ENCODE results near the gene DMD.

DMD gene

DNA sequence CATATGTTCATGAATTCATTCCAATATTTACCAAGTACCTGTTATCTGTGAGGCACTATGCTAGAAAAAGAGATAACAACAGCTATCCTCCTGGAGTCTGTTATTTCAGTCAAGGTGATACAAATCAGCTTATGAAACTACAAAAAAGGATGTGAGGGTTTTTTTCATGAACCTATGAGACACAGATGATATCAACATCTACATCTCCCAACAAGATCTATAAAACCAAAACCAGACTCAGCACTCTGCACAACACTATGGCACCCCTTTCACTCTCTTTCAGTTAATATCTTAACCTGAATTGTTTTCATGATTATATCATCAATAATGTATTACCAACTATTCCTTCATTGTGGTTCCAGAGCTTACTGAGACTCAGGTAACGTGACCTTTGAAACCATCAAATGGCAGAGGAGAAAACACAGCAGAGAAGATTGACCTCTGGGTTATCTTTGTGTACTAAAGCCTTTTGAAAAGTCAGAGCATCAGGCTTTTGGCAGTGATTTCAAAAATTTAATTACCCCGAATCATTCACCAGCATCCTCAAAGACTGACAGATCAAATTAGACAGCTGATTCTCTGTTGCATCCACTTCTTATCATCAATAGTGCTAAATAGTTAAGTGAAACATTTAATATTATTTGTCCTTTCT lies 1894.9 kb downstream of the DMD start:
- DNase-seq = no peak

DNA sequence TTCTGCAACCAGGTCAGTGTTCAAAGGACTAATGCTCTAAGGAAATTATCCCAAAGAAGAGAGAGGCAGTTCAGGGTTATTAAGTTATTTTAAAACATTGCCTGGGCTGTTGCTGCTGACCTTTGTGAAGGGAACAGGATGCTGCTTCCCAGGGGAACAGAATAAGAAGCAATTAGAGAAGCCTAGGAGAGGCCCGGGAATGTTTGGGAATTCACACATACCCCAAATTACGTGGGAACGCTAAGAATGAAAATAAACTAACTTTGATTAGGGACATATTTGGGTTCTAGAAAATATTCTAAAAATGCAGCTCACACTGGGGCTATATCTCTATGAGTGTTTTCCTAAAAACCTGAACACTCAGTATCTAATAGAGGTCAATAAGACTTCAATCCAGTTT lies 1896.4 kb downstream of the DMD start:
- DNase-seq = no peak

- no peak for DNase-seq
These were observed 1903.4 kb downstream of the DMD start for GRCh38 chrX:31307952-31308351.

GRCh38 chrX:31302573-31303075 lies 1908.7 kb downstream of the DMD start:
- no peak for DNase-seq

- no peak for DNase-seq
These were observed 1909.4 kb downstream of the DMD start for GRCh38 chrX:31301941-31302340.

DNA sequence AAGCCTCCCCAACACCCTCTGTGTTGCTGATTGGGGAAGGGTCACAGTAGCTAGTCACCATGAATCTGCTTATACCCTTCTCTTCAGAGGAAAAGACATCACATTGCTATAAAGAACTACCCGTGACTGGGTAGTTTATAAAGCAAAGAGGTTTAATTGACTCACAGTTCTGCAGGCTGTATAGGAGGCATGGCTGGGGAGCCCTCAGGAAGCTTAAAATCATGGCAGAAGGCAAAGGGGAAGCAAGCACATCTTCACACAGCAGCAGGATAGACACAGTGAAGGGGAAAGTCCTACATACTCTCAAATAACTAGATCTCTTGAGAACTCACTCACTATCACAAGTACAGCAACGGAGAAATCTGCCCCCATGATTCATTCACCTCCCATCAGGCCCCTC lies 1910.1 kb downstream of the DMD start:
- no peak for DNase-seq

DNA sequence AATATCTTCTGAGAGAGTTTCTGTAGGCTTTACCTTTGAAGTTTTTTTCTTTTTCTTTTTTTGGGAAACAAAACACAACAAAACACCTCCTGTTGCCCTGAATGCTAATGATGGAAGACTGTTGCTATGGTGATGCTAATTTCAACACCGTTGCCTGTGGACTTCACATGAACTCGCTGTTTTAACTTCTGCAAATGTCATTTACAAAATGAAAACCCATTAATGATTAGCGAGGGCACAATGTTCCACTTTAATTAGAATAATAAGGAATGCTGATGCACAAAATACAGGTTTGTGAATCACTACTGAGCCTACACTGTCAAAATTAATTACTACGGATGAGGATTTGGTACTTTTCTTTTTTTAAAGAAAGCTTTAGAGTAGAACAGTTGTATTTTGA lies 1912.4 kb downstream of the DMD start:
- no peak for DNase-seq

DNA sequence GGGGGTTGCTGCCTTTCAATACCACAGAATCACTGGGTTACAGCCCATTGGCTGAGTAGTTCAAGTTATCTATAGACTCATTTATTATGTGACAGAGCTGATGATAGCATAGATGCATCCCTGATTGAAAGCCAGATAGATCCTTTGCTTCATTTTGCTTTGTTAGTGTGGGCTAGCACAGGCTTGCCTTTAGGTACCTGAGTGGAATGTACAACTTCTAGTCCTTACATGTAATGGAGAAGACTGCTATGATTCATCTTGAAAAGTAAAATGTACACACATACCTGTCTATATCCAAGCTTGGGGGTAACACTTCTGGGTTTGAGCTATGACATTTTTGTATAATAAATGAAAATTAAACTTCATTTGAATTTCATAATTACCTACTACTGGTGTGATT lies 1913.5 kb downstream of the DMD start:
- DNase-seq = no peak

DNA sequence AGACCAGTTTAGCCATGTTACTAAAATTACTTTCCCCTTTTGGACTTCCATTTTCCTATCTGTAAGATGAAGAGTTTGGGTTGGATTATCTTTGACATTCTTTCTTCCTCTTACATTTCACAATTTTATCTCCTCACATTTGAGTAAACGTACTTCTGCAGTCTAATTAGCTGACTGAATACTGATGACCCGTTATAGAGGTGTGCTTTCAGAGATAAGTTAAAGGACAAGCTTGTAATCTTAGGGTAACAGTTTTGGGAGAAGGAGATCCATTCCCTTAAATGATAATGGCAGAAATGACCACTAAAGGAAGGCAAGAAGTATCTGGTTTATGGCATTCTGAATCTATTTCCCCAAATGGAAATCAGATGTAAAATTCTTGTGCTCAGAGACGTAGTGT lies 1916.9 kb downstream of the DMD start:
- no peak for DNase-seq

DNA sequence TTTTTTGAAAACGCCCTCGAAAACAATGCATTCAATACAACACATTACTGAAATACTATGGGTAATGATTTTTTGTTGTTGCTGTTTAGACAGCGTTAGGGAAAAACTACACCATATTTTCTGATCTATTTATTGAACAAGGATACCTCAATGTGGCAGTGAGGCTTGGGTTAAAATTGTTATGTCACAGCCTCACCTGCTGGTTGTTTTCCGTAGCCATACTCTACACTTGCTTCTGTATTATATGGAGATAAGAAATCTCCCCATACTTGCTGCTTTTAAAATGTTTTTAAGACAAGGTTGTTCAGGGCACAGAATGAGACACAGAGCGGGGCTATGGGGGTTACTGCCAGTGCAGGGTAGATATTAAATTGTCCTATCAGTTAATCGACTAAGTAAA lies 1917.9 kb downstream of the DMD start:
- no peak for DNase-seq

GRCh38 chrX:31291131-31291530 lies 1920.2 kb downstream of the DMD start:
- no peak for DNase-seq

DNA sequence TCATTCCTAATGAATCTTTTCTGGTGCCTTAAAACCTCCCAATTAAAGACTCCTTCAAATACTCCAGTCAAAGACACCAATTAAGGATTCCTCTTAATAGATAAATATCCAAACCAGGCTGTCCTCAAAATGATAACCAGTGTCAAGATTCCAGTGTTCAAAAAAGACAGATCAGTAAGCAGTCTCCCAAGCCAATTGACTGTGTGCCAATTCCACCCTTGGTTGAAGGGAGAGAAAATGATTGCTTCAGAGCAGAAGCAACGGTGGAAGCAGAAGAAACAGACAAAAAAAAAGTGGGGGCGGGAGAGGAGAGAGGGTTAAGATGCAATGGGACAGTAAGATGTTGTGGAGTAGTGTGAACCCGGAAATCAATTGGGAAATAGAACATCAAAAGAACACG lies 1923.5 kb downstream of the DMD start:
- no peak for DNase-seq

- DNase-seq = no peak
These were observed 1930.8 kb downstream of the DMD start for GRCh38 chrX:31280580-31280979.

GRCh38 chrX:31279359-31279758 lies 1932.0 kb downstream of the DMD start:
- no peak for DNase-seq

GRCh38 chrX:31272472-31272775 lies 1938.9 kb downstream of the DMD start:
- no peak for DNase-seq

DNA sequence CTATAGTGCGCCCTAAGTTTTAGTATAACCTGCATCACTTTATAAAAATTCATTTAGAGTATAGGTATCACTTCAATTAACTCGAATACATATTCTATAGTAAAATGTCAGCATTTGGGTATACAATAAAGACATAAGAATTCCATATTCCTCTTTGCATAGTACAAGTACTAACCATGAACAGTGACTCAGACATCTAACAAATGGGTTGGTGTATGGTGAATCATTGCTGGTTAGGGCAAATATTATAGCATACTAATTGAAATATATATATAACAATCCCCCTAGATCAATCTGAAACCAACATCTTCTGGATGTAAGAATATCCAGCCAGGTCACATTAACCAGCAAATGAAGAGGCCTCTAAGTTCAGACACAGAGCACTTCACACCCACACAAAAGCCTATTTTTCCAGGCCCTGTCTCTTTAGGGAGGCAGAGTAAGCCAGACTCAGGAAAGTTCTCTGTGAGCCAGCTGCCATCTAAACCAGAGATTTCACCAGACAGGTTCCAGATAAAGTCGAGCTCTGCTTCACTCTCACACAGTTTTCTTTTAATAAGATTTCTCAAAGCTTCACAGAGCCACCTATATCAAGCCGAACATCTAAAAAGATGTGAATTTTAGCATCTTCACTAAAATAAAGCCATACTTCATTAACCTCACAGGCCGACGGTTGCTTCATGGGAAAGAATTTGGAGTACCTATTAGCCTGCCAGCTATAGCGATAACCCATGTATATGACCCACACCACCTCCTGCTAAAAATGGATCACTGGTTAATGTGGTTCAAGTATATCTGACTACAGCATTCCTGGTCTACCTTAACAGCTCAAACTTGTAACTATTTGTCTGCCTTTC lies 1939.5 kb downstream of the DMD start:
- DNase-seq = no peak

- no peak for DNase-seq
These were observed 1941.4 kb downstream of the DMD start for GRCh38 chrX:31269914-31270313.

- no peak for DNase-seq
These were observed 1943.0 kb downstream of the DMD start for GRCh38 chrX:31268359-31268758.

- DNase-seq = no peak
These were observed 1944.9 kb downstream of the DMD start for GRCh38 chrX:31266203-31267076.

DNA sequence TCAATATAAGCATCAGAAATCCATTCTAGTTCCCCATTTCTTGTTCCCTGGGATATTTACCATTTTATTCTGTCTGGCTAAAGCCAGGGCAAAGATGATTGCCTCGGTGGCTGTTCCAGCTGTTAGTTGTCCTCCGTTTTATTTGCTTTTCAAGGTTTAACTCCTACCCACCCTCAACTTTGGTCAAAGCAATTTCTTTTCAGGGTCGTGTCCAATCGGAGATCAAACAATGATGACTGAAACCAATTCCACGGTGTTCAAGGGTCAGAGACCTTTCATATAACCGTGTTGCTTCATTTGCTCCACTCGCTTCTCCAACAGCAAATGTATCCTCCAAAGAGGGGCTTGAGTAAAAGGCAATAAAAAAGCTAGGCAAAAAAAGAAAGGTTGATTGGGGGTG lies 1946.0 kb downstream of the DMD start:
- DNase-seq = no peak

DNA sequence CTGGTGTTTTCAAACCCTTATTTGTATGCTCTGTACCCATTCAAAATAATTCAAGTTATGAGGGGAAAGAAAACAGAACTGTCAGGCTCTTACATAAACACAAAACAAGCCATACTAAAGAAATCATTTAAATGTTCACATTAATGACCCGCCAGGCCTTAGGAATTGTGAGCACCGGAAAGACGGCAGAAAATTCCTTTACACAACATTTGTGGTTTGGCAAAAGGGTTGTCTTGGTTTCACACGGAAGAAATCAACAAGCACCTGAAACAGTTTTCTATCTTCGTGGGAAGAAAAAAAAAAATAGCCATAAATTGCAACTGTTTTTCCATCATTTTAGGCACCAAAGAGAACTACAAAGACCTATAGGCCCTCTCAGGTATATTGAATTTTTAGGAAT lies 1951.0 kb downstream of the DMD start:
- no peak for DNase-seq

DNA sequence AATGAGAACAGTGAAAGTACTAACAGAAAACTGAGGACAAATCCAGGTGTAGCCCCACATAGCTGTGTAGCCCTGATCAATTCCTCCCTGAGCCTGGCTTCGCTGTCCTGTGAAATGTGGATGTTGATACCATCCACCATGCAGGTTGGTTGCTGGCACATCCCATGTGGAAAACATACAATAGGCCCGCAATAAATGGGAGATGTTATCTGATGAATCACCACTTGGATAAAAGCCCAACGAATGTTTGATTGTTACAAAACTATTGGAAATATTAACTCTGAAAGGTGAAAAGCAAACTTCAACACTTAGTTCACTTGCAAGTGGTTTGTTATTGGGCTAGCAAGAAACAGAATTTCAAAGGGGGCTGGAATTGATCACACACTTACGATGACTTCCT lies 1953.2 kb downstream of the DMD start:
- DNase-seq = no peak

GRCh38 chrX:31255310-31256033 lies 1955.9 kb downstream of the DMD start:
- no peak for DNase-seq

Data from NCI-H1436 (cell line).